ENCODE results near the gene PDE5A. TPM values are rescaled to one million over a fixed set of nuclear protein-coding genes. Genes with fewer than 3 reads are reported as not detected.

The PDE5A gene
- total RNA-seq, 4 donors from 2014 or later = 5.7 to 12.2 (median 11.8) TPM

GRCh38 chr4:119570401-119570800, 58.2 kb downstream of the PDE5A start:
- TF ChIP-seq, protein P1, sequence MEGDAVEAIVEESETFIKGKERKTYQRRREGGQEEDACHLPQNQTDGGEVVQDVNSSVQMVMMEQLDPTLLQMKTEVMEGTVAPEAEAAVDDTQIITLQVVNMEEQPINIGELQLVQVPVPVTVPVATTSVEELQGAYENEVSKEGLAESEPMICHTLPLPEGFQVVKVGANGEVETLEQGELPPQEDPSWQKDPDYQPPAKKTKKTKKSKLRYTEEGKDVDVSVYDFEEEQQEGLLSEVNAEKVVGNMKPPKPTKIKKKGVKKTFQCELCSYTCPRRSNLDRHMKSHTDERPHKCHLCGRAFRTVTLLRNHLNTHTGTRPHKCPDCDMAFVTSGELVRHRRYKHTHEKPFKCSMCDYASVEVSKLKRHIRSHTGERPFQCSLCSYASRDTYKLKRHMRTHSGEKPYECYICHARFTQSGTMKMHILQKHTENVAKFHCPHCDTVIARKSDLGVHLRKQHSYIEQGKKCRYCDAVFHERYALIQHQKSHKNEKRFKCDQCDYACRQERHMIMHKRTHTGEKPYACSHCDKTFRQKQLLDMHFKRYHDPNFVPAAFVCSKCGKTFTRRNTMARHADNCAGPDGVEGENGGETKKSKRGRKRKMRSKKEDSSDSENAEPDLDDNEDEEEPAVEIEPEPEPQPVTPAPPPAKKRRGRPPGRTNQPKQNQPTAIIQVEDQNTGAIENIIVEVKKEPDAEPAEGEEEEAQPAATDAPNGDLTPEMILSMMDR (IDR thresholded peaks at IDR 0.05) = no peak
- no peak for TF ChIP-seq POLR2A (IDR thresholded peaks at IDR 0.05)
- no peak overlapping the region for H3K4me3 ChIP-seq (ENCODE audit: low read depth, poor library complexity, severe bottlenecking)
- intact Hi-C loops (cut with DNase I; ENCODE audit: low total_unique reads) = no loop called here
- WGBS, 2 donors = 65 to 77% methylated on average over 5 of the region's 5 CpGs
- DNase-seq (ENCODE audit: low spot score in 2 of 2) = no peak

- no peak for DNase-seq (ENCODE audit: low spot score in 2 of 2)
- TF ChIP-seq POLR2A (IDR thresholded peaks at IDR 0.05) = no peak
- TF ChIP-seq, protein P1 (IDR thresholded peaks at IDR 0.05) = no peak
- intact Hi-C loops (cut with DNase I; ENCODE audit: low total_unique reads) = no loop called here
- no peak overlapping the region for H3K4me3 ChIP-seq (ENCODE audit: low read depth, poor library complexity, severe bottlenecking)
Observed at GRCh38 chr4:119564106-119564505, 64.5 kb downstream of the PDE5A start.

DNA sequence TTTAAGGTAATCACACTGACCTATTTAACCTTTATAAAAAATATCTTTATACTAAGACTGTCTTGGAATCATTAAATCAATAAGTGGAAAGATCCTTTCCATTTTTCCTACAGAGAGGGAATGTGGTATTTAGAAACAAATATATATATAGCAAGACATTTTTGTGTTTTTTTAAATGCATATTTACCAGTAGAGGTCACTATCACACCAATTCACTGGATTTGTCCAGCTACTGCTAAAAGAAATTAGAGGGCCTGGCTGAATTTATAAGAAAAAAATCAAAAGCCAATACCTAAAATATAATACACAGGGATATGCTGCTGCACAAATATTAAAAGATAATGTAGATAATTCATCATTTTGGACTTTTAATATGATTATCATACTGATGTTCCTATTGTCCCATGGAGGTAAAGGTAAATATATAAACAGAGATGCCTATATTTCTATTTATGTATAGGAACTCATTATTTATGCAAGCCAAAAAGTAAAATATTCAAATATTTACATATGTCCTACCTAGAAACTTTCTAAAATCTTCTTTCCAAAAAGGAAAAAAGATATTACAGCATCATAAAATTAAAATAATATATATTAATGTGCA, 69.5 kb downstream of the PDE5A start:
- intact Hi-C loops (cut with DNase I; ENCODE audit: low total_unique reads) = no loop called here
- DNase-seq (ENCODE audit: low spot score in 2 of 2) = no peak
- no peak overlapping the region for H3K4me3 ChIP-seq (ENCODE audit: low read depth, poor library complexity, severe bottlenecking)
- TF ChIP-seq POLR2A (IDR thresholded peaks at IDR 0.05) = no peak
- TF ChIP-seq, protein P1 (IDR thresholded peaks at IDR 0.05) = no peak

DNA sequence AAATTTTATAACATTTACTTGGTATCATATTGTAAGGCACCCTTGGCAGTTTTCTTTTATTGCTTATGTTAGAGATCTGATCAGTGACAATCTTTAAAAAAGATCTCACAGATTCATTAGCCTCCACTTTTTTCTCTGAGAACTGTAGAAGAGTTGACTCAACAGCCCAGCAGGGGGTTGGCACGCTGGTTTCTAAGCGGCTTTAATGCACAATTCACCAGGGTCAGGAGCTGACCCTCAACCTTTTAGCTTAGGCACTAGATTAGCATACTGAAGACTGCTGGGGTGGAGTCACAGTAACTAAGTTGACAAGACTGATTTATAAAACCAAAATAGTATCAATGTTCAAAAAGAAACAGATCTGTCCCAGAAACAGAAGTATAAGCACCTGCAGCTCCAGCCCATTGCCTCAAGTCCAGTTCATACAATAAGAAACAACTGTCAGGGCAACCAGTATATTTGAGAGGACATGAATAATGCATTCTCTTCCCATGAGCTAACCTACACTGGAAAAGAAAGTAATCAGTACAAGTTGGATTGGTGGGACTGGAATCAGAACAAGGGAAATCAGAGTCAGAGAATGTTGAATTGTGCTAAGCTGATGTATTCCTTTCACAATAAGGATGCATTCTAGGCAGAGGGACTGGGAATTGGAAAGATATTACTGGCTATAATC, 77.6 kb downstream of the PDE5A start:
- WGBS, 2 donors = 82 to 83% methylated on average over 2 of the region's 2 CpGs
- DNase-seq (ENCODE audit: low spot score in 2 of 2) = no peak
- intact Hi-C loops (cut with DNase I; ENCODE audit: low total_unique reads) = no loop called here
- TF ChIP-seq POLR2A (IDR thresholded peaks at IDR 0.05) = no peak
- no peak overlapping the region for H3K4me3 ChIP-seq (ENCODE audit: low read depth, poor library complexity, severe bottlenecking)

DNA sequence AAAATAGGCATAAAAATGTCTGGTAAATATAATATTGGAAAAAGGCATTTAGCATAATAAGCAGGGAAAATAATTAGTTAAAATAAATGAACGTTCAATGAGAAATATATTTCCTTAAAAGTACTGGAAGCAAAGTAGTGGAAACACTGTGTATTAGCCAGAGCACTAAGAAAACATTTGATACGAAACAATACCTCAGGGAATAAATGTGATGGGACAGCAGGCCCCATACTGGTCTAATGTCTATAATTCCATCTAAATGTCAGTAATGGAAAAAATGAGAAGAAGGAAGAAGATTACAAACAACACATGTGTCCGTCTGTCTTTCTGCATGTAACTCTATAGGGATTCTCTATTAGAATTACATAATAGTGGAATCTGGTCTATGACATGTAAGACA, 79.0 kb downstream of the PDE5A start:
- no peak overlapping the region for H3K4me3 ChIP-seq (ENCODE audit: low read depth, poor library complexity, severe bottlenecking)
- no peak for TF ChIP-seq POLR2A (IDR thresholded peaks at IDR 0.05)
- TF ChIP-seq, protein P1 (IDR thresholded peaks at IDR 0.05) = no peak
- no peak for DNase-seq (ENCODE audit: low spot score in 2 of 2)
- intact Hi-C loops (cut with DNase I; ENCODE audit: low total_unique reads) = no loop called here
- 82 to 84% methylated on average over 3 of the region's 3 CpGs for WGBS, 2 donors

GRCh38 chr4:119543779-119544178, 84.8 kb downstream of the PDE5A start:
- TF ChIP-seq, protein P1 (IDR thresholded peaks at IDR 0.05) = no peak
- no peak for TF ChIP-seq POLR2A (IDR thresholded peaks at IDR 0.05)
- WGBS, 2 donors = 72% methylated on average over 4 of the region's 4 CpGs
- no peak overlapping the region for H3K4me3 ChIP-seq (ENCODE audit: low read depth, poor library complexity, severe bottlenecking)
- DNase-seq (ENCODE audit: low spot score in 2 of 2) = no peak
- intact Hi-C loops (cut with DNase I; ENCODE audit: low total_unique reads) = no loop called here

Data from lower leg skin (tissue), 4 donors.